ENCODE measurements around the gene LHPP.

LHPP gene

GRCh38 chr10:124537166-124537725 lies 75.6 kb downstream of the LHPP start (continued):
- TF ChIP-seq PRDM6 (tag by site-specific recombination; IDR thresholded peaks at IDR 0.05) = no peak
- TF ChIP-seq ZNF140 (tag by site-specific recombination; IDR thresholded peaks at IDR 0.05) = no peak
- no peak for TF ChIP-seq WT1 (tag by site-specific recombination; IDR thresholded peaks at IDR 0.05)
- no peak for TF ChIP-seq ZNF623 (tag by site-specific recombination; IDR thresholded peaks at IDR 0.05)
- no peak for TF ChIP-seq ZNF626 (tag by site-specific recombination; IDR thresholded peaks at IDR 0.05)
- TF ChIP-seq, protein P1, sequence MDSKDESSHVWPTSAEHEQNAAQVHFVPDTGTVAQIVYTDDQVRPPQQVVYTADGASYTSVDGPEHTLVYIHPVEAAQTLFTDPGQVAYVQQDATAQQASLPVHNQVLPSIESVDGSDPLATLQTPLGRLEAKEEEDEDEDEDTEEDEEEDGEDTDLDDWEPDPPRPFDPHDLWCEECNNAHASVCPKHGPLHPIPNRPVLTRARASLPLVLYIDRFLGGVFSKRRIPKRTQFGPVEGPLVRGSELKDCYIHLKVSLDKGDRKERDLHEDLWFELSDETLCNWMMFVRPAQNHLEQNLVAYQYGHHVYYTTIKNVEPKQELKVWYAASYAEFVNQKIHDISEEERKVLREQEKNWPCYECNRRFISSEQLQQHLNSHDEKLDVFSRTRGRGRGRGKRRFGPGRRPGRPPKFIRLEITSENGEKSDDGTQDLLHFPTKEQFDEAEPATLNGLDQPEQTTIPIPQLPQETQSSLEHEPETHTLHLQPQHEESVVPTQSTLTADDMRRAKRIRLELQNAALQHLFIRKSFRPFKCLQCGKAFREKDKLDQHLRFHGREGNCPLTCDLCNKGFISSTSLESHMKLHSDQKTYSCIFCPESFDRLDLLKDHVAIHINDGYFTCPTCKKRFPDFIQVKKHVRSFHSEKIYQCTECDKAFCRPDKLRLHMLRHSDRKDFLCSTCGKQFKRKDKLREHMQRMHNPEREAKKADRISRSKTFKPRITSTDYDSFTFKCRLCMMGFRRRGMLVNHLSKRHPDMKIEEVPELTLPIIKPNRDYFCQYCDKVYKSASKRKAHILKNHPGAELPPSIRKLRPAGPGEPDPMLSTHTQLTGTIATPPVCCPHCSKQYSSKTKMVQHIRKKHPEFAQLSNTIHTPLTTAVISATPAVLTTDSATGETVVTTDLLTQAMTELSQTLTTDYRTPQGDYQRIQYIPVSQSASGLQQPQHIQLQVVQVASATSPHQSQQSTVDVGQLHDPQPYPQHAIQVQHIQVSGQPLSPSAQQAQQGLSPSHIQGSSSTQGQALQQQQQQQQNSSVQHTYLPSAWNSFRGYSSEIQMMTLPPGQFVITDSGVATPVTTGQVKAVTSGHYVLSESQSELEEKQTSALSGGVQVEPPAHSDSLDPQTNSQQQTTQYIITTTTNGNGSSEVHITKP (tag by site-specific recombination; IDR thresholded peaks at IDR 0.05) = no peak
- no peak for TF ChIP-seq ZNF174 (tag by site-specific recombination; IDR thresholded peaks at IDR 0.05)
- TF ChIP-seq, protein P2, sequence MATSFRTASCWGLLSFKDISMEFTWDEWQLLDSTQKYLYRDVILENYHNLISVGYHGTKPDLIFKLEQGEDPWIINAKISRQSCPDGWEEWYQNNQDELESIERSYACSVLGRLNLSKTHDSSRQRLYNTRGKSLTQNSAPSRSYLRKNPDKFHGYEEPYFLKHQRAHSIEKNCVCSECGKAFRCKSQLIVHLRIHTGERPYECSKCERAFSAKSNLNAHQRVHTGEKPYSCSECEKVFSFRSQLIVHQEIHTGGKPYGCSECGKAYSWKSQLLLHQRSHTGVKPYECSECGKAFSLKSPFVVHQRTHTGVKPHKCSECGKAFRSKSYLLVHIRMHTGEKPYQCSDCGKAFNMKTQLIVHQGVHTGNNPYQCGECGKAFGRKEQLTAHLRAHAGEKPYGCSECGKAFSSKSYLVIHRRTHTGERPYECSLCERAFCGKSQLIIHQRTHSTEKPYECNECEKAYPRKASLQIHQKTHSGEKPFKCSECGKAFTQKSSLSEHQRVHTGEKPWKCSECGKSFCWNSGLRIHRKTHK (tag by site-specific recombination; IDR thresholded peaks at IDR 0.05) = no peak
- no peak for TF ChIP-seq ZBTB7A (tag by site-specific recombination; IDR thresholded peaks at IDR 0.05; ENCODE audit: low read depth)

GRCh38 chr10:124537891-124538290 lies 76.3 kb downstream of the LHPP start:
- Histone ChIP-seq H3K4me1 (ENCODE audit: control insufficient read depth, insufficient read depth, low read length) (no peaks in the 10 kb centered on the region), H3K27ac (ENCODE audit: extremely low read depth, low read depth, low read length) (no peak overlapping the region), H3K4me3 (ENCODE audit: low read depth, low read length) (no peak overlapping the region), H3K36me3 (ENCODE audit: control insufficient read depth in 2 of 2, insufficient read depth in 1 of 2, low read length in 2 of 2) (no peaks in the 10 kb centered on the region), H3K9me3 (ENCODE audit: control insufficient read depth, insufficient read depth, low read depth, low read length) (no peaks in the 10 kb centered on the region)
- ChIA-PET POLR2A (no interaction called here), CTCF (interaction anchor here (0.5 to 2.0 kb wide), 7 partner anchors 8 to 303 kb away, joined by 3 to 7 read pairs (median 3); no protein-coding TSS in a partner anchor)
- TF ChIP-seq ZIC2 (tag by site-specific recombination; IDR thresholded peaks at IDR 0.05) = 0 out of 2 replicates have a peak, but pooled peaks have one; percentile 25
- TF ChIP-seq ZFHX2 (tag by site-specific recombination; conservative IDR thresholded peaks at IDR 0.05) = 0 out of 2 replicates have a peak, but pooled peaks have one; percentile 14
- TF ChIP-seq ZNF777 (tag by site-specific recombination; IDR thresholded peaks at IDR 0.05; ENCODE audit: borderline replicate concordance) = no peak

DNA sequence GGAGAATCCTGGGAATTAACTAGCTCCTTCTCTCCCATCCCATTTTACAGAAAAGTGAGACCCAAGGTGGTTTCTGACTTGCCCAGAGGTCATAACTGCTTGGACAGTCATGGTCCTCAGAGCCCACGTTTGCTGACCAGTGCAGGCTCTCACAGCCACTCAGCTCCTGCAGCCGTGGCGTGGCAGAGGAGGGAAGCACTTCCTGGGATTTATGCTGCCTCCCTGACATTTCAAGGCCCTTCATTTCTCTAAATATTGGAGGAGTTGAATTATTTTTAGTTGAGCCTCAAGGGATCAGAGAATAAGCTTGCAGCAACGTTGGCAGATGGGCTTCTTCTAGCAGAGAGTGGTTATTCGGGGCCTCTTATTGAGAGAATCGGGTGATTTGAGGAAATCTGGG lies 77.1 kb downstream of the LHPP start:
- Histone ChIP-seq H3K27ac (ENCODE audit: extremely low read depth, low read depth, low read length) (no peak overlapping the region), H3K4me3 (ENCODE audit: low read depth, low read length) (no peak overlapping the region), H3K9me3 (ENCODE audit: control insufficient read depth, insufficient read depth, low read depth, low read length) (no peaks in the 10 kb centered on the region), H3K4me1 (ENCODE audit: control insufficient read depth, insufficient read depth, low read length) (no peaks in the 10 kb centered on the region), H3K36me3 (ENCODE audit: control insufficient read depth in 2 of 2, insufficient read depth in 1 of 2, low read length in 2 of 2) (no peaks in the 10 kb centered on the region)
- ChIA-PET POLR2A (no interaction called here), CTCF (interaction anchor here (0.5 to 2.0 kb wide), 8 partner anchors 9 to 225 kb away, joined by 3 to 7 read pairs (median 3); no protein-coding TSS in a partner anchor)
- TF ChIP-seq TSHZ1 (tag by site-specific recombination; IDR thresholded peaks at IDR 0.05; ENCODE audit: borderline replicate concordance) (no peak), ZBTB17 (tag by site-specific recombination; IDR thresholded peaks at IDR 0.05) (no peak)
